Right ventricle myocardium inferior (tissue), 1 donor: ENCODE results near the gene DES. TPM values are rescaled to one million over a fixed set of nuclear protein-coding genes. Genes with fewer than 3 reads are reported as not detected.
"Not testable (repeated sequence)": the region's sequence is repeated elsewhere in the genome, so short reads cannot be mapped to it uniquely, and the experiment has no call there.

Experiments
- ATAC-seq: fragments of 200-7000 bp; cut with Tn5 transposase; one replicate; pipeline ENCODE4 v1.9.1; 2020; ENCODE audit warnings: mild to moderate bottlenecking, moderate library complexity
- DNase-seq: peaks from one replicate; pipeline ENCODE4 v3.0.0; 2021; ENCODE audit errors: missing footprints
- intact Hi-C: fragments of 100-400 bp; cut with DNase I; formaldehyde crosslinking; loops from one replicate; pipeline ENCODE4 v1.11.0; 2022
- total RNA-seq: library from RNA; stranded (reverse); fragmentation: NEBNext Ultra II Directional; extraction: Animal tissue kit (Norgen Biotek cat#: 25700); gene quantifications from one replicate; pipeline ENCODE4 v1.2.1, GENCODE V29; 2021
- donor health status: DM: no; HTN: yes; CAD: no; lungs with severe emphysema.

DES gene
- total RNA-seq, 1 donor from 2014 or later = 13,356 TPM

GRCh38 chr2:219396863-219397457, 21.2 kb upstream of the DES start:
- DNase-seq (no peak), ATAC-seq (no peak)
- intact Hi-C loops = no loop called here

GRCh38 chr2:219398721-219399363, 19.3 kb upstream of the DES start:
- ATAC-seq (no peak), DNase-seq (no peak)
- intact Hi-C loops = no loop called here

- ATAC-seq (no peak), DNase-seq (no peak)
- intact Hi-C loops = loop anchor here (5.0 kb wide), 2 partner anchors 62 to 77 kb away; no protein-coding TSS in a partner anchor
Measured at GRCh38 chr2:219399716-219400478, 18.3 kb upstream of the DES start.

- DNase-seq (no peak), ATAC-seq (no peak)
- intact Hi-C loops = loop anchor here (5.0 kb wide), 2 partner anchors 62 to 77 kb away; no protein-coding TSS in a partner anchor
Measured at GRCh38 chr2:219400562-219400961, 17.6 kb upstream of the DES start.

GRCh38 chr2:219401606-219402005, 16.6 kb upstream of the DES start:
- no peak for ATAC-seq
- intact Hi-C loops = loop anchor here (5.0 kb wide), 2 partner anchors 61 to 76 kb away; no protein-coding TSS in a partner anchor
- DNase-seq = no peak

GRCh38 chr2:219402665-219403515, 15.3 kb upstream of the DES start:
- DNase-seq (no peak), ATAC-seq (no peak)
- intact Hi-C loops = loop anchor here (1.0 to 5.0 kb wide), 3 partner anchors 59 to 127 kb away; no protein-coding TSS in a partner anchor

GRCh38 chr2:219403861-219404260, 14.3 kb upstream of the DES start:
- no peak for ATAC-seq
- DNase-seq = no peak
- intact Hi-C loops = loop anchor here (1.0 to 5.0 kb wide), 4 partner anchors 30 to 126 kb away; partner anchors contain the start of gene SPEG

- ATAC-seq (peak; percentile 59), DNase-seq (no peak)
- intact Hi-C loops = loop anchor here (1.0 to 5.0 kb wide), 3 partner anchors 30 to 73 kb away; partner anchors contain the start of gene SPEG
Measured at GRCh38 chr2:219404291-219404910, 13.8 kb upstream of the DES start.

GRCh38 chr2:219404954-219405353, 13.2 kb upstream of the DES start:
- peak; percentile 82 for ATAC-seq
- DNase-seq = no peak
- intact Hi-C loops = loop anchor here (1.0 to 5.0 kb wide), 4 partner anchors 12 to 72 kb away; partner anchors contain the start of gene SPEG

GRCh38 chr2:219405451-219405850, 12.7 kb upstream of the DES start:
- DNase-seq = no peak
- intact Hi-C loops = loop anchor here (1.0 kb wide), 1 partner anchor 12 kb away; no protein-coding TSS in a partner anchor
- peak; percentile 76 for ATAC-seq

- DNase-seq = no peak
- ATAC-seq = peak; percentile 0
- intact Hi-C loops = loop anchor here (1.0 kb wide), 1 partner anchor 11 kb away; no protein-coding TSS in a partner anchor
Measured at GRCh38 chr2:219405958-219406860, 12.0 kb upstream of the DES start.

- intact Hi-C loops = no loop called here
Measured at GRCh38 chr2:219406861-219407230, 11.3 kb upstream of the DES start.

GRCh38 chr2:219407343-219407742, 10.8 kb upstream of the DES start:
- ATAC-seq, DNase-seq, intact Hi-C loops: not testable (repeated sequence)

More at GRCh38 chr2:219406861-219407230, 11.3 kb upstream of the DES start:
- DNase-seq (no peak), ATAC-seq (peak; percentile 54)

GRCh38 chr2:219408204-219408603, 10.0 kb upstream of the DES start:
- intact Hi-C loops = no loop called here
- ATAC-seq (no peak), DNase-seq (no peak)

GRCh38 chr2:219408631-219409030, 9.5 kb upstream of the DES start:
- intact Hi-C loops = no loop called here
- no peak for ATAC-seq
- DNase-seq = no peak

- intact Hi-C loops = no loop called here
- no peak for ATAC-seq
Measured at GRCh38 chr2:219409619-219410018, 8.6 kb upstream of the DES start.

GRCh38 chr2:219410390-219410789, 7.8 kb upstream of the DES start:
- ATAC-seq (no peak), DNase-seq (no peak)
- intact Hi-C loops = no loop called here

More at GRCh38 chr2:219409619-219410018, 8.6 kb upstream of the DES start:
- no peak for DNase-seq
